Measurements from ENCODE around the gene PDZD8. TPM values are rescaled to one million over a fixed set of nuclear protein-coding genes. Genes with fewer than 3 reads are reported as not detected.

Gene PDZD8
- total and polyA plus RNA-seq, 8 donors = 4.6 to 55.9 (median 39.9) TPM

- no peak overlapping the region for H3K4me3 ChIP-seq
- TF ChIP-seq CTCF (IDR thresholded peaks at IDR 0.05) = no peak
- H3K4me1 ChIP-seq = peaks cover 8 to 37% (median 12%) of the 10 kb centered on the region in 3 donors
- FAIRE-seq (no peak), DNase-seq (no peak), ATAC-seq (no peak)
- H3K27ac ChIP-seq = no peak overlapping the region
- intact Hi-C loops (cut with DNase I) = no loop called here
- H3K9me3 ChIP-seq = peaks cover 0 to 3% (median 0%) of the 10 kb centered on the region in 4 donors
- WGBS, 2 donors = 60 to 61% methylated on average over 2 of the region's 2 CpGs
- no peaks in the 10 kb centered on the region for H3K36me3 ChIP-seq
- H3K27me3 ChIP-seq = no peaks in the 10 kb centered on the region
Observed at GRCh38 chr10:117351996-117352395, 23.2 kb downstream of the PDZD8 start.

DNA sequence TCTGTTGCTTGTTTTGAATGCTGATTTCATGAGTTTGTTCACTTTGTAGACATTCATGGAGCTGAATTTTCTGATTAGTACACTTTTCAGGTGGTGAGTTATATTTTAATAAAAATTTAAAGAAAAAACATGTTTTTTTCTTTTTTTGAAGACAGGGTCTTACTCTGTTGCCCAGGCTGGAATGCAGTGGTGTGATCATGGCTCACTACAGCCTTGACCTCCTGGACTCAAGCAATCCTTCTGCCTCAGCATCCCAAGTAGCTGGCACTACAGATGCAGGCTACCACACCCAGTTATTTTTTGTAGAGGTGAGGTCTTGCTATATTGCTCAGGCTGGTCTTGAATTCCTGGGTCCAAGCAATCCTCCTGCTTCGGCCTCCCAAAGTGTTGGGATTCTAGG, 23.7 kb downstream of the PDZD8 start:
- no peak for TF ChIP-seq CTCF (IDR thresholded peaks at IDR 0.05)
- FAIRE-seq = no peak
- Histone ChIP-seq H3K27me3 (no peaks in the 10 kb centered on the region), H3K4me1 (peaks cover 8 to 37% (median 12%) of the 10 kb centered on the region in 3 donors), H3K9me3 (peaks cover 0 to 3% (median 0%) of the 10 kb centered on the region in 4 donors), H3K27ac (no peak overlapping the region), H3K36me3 (no peaks in the 10 kb centered on the region), H3K4me3 (no peak overlapping the region)
- intact Hi-C loops (cut with DNase I) = no loop called here
- no peak for DNase-seq
- WGBS, 2 donors = 95 to 100% methylated on average over 1 of the region's 1 CpG
- ATAC-seq = no peak

DNA sequence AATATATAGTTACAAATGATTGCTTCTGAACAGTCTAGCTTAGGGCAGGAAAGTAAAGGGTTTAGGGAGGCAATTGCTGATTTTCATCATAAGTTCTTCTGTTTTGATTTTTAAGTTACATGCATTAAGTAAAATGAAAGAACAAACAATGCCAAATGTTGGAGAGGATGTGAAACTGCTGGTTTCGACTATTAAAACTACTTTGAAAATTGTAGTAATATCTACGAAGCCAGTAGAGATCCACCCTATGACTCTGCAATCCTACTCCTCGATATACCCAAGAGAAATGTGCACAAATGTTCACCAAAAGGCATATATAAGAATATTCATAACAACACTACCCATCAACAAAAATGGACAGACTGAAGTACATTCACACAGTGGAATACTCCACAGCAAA, 24.3 kb downstream of the PDZD8 start:
- Histone ChIP-seq H3K4me3 (no peak overlapping the region), H3K27ac (no peak overlapping the region), H3K27me3 (no peaks in the 10 kb centered on the region), H3K9me3 (no peaks in the 10 kb centered on the region), H3K4me1 (peaks cover 6 to 41% (median 8%) of the 10 kb centered on the region in 3 donors), H3K36me3 (no peaks in the 10 kb centered on the region)
- no peak for TF ChIP-seq CTCF (IDR thresholded peaks at IDR 0.05)
- intact Hi-C loops (cut with DNase I) = no loop called here
- ATAC-seq = no peak
- 85 to 90% methylated on average over 3 of the region's 3 CpGs for WGBS, 2 donors
- no peak for DNase-seq
- no peak for FAIRE-seq

- FAIRE-seq = no peak
- no peak for DNase-seq
- Histone ChIP-seq H3K36me3 (no peaks in the 10 kb centered on the region), H3K4me1 (peaks cover 0 to 30% (median 6%) of the 10 kb centered on the region in 3 donors), H3K4me3 (no peak overlapping the region), H3K27ac (no peak overlapping the region), H3K9me3 (no peaks in the 10 kb centered on the region), H3K27me3 (no peaks in the 10 kb centered on the region)
- 88 to 90% methylated on average over 5 of the region's 5 CpGs for WGBS, 2 donors
- TF ChIP-seq CTCF (IDR thresholded peaks at IDR 0.05) = no peak
- intact Hi-C loops (cut with DNase I) = no loop called here
- no peak for ATAC-seq
Observed at GRCh38 chr10:117348236-117348635, 27.0 kb downstream of the PDZD8 start.

DNA sequence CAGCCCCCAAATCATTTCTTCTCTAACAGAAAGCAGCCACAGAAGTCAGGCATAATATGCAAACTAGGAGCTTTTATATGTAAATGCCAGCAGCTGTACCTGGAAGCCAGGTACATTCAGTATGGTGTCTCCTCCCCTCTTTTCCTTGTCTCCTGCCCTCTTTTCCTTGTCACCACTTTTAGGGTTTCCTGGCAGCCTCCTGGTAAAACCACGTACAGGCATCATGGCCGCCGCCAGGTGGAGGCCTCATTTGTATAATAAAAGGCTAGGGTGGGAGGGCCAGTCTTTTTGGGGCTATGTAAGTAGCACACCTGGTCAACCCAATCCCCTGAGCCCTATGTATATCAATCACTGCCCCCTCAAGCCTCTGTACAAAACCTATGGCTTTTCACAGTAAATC, 28.7 kb downstream of the PDZD8 start:
- ATAC-seq (no peak), DNase-seq (no peak), FAIRE-seq (no peak)
- H3K36me3 ChIP-seq = no peaks in the 10 kb centered on the region
- H3K4me3 ChIP-seq = no peak overlapping the region
- no peak for TF ChIP-seq CTCF (IDR thresholded peaks at IDR 0.05)
- no peaks in the 10 kb centered on the region for H3K9me3 ChIP-seq
- H3K4me1 ChIP-seq = peaks cover 0 to 22% (median 6%) of the 10 kb centered on the region in 3 donors
- 98 to 100% methylated on average over 3 of the region's 3 CpGs for WGBS, 2 donors
- no peaks in the 10 kb centered on the region for H3K27me3 ChIP-seq
- no peak overlapping the region for H3K27ac ChIP-seq
- intact Hi-C loops (cut with DNase I) = no loop called here

Measured in pancreas (tissue), 10 donors.